HG03558 (cell line): ENCODE results near the gene CMIP.

ENCODE experiments used
- ATAC-seq: cut with Tn5 transposase; IDR thresholded peaks from one replicate; pipeline ENCODE4 v1.9.1; 2021; ENCODE audit warnings: moderate number of reproducible peaks; ENCODE audit not compliant: unreplicated experiment; ENCODE audit errors: extremely low read depth

Gene CMIP

DNA sequence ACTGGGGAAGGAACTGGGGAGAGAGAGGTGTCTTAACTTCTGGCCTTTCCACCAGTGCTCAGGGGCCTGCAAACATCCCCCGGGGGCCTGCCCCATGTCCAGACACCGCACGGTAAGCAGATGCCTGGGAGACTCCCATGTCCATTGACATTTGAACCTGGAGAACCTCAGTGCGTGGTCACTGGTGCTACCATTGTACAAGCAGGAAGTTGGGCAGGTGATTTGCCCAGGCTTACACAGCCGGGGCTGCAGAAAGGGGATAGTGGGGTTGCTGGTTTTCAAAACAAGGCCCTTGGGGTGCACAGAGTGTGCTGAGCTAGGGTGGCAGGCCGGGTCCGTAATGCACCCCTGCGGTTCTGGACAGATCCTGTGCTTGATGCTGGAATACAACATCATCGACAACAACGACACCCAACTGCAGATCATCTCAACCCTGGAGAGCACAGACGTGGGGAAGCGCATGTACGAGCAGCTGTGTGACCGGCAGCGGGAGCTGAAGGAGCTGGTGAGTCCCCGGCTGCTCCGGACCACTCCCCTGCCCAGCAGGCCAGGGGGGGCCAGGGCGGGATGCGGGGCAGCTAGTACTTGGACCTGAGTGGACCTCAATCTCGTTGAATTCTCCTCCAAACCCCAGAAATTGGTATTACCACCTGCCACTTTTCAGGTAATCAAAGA, 256.8 kb downstream of the CMIP start:
- no peak for ATAC-seq

GRCh38 chr16:81702506-81702905, 257.9 kb downstream of the CMIP start:
- no peak for ATAC-seq

DNA sequence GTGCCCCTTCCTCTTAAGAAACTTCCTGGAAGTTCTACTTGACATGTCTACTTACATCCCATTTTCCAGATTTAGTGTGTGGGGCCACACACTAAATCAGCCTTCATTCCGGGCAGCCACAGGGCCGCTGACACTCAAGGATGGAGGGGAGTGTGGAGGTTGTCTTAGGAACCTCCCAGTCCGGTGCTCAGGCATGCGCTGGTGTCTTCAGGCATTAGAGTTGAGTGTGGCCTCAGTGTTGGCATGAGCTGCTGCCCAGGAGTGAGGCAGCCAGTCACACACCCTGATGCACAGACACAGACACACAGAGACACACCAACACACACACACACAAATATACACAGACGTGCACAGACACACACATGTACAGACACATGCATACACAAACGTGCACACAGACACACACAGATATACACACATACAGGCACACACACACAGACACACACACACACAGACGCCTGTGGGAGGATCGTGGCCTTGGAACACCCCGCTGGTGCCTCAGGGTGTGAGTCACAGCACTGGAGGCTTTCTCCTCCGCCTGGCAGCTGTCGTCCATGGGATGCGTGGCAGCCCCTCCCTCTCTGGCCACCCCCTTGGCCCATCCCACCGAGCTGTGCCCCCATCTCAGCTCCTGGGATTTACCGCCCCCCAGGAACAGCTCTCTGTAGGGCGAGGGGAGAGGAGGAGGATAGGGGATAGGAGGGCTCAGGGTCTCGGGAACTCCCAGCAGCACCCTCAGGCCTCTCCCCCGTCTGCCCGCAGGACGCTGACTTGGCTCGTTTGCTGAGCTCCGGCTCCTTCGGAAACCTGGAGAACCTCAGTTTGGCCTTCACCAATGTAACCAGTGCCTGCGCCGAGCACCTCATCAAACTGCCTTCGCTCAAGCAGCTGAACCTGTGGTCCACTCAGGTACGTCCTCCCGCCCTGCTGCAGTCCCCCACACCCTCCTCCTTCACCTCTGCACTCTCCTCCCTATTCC, 258.9 kb downstream of the CMIP start:
- ATAC-seq = no peak

- no peak for ATAC-seq
These were observed 260.7 kb downstream of the CMIP start for GRCh38 chr16:81705261-81705660.

DNA sequence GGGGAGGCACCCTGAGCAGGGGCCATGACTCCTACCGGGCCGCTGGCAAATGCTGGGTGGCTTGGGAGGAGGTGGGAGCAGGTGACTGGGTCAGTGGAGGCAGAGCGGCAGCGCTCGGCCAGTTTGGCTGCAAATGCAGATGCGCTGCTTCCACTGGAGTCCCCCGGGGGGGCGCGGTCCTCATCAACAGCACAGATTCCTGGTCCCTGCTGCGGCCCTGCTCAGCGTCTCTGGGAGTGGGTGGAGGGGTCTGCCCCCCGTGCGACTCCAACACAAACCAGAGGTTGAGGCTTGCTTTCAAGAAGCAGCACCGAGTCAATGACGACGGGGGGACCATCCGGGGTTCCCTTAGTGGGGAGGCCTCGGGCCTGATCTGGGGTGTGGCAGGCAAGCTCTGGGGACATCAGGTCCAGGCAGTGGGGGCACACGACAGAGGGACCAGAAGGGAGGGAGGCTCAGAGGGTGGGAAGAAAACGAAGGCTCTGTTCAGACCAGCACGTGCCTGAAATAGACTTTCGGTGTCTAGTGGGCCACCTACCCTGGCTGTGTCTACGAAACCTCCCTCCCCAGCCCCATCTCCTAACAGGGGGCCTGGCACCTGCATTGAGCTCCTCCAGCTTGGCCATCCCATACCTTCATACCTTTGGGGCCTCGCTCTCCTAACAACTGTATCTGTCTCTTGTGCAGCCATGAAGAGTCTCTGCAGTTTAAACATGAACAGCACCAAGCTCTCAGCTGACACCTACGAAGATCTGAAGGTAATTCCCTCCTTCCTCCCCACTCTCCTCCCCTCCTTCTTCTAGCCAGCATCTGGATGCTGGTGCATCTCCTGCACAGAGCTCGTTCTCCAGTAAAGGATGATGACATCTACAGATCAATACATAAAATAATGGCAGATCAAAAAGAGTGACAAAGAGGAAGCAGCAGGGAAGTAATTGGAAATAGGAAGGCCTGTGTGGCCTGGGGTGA, 262.0 kb downstream of the CMIP start:
- ATAC-seq = no peak

DNA sequence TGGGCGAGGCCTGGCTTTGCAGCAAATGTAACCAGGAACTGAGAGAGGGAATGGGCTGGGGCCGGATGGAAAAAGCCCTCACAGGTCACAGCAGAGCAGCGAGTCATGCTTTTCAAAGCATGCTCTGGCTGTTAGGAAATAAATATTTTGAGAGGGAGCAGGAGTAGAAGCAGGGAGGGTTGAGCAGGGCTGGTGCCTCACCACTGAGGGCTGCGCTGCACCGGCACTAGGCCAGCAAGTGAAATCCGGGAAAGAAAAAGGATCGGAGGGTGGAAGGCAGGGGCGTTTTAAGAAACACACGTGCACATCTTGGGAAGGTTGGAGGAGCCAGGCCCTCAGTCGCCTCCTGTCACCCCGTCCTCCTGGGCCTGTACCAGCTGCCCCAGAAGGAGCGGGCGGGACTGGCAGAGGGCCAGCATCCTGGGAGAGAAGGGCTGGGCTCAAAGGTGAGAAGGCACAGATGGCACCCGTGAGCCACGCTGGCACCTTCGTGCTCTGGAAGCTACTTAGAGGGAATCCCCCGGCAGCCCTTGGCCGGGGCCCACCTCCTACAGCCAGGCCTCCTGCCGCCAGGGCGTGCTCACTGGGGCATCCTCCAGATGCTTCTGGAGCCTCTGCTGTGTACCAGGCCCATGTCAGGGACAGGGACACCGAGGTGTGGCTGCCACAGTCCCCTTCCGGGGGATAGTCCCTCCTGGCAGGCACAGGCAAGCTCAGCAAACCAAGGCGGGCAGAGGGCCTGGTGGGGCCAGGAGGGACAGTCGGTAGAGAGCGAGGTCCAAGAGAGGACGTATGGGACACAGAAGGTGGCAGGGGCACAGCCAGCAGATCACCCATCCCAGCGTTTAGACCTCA, 263.0 kb downstream of the CMIP start:
- ATAC-seq = no peak

DNA sequence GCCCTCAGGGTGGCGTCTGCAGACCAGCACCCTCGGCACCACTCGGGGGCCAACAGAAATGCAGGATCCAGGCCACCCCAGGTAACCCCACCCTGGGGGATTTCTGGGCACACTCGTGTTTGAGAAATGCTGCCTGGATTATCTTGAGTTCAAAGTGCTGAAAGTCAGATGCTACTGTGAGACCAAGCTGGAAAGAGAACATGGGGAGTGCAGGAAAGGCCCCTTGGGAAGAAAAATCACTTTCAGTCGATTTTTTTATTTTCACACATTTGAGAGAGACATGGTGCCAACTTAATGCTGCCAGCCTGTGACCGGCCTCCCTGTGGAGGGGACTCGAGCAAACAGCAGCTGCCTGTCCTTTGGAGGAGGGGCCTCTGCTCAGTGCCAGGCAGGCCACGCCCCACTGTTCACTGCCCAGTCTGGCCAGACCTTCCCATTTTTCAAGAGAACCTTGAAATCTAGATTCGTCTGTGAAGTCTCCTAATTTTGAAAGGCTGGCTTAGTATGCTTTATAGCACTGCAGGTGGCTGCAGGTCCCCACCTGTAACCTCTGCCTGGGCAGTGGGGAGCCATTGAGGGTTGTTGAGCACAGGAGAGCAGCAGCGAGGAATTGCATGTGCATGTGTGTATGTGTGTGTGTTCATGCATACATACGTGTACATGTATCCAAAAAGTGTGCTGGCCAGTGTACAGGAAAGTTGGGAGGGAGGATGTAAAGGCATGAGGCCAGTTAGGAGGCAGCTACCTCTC, 263.8 kb downstream of the CMIP start:
- no peak for ATAC-seq

DNA sequence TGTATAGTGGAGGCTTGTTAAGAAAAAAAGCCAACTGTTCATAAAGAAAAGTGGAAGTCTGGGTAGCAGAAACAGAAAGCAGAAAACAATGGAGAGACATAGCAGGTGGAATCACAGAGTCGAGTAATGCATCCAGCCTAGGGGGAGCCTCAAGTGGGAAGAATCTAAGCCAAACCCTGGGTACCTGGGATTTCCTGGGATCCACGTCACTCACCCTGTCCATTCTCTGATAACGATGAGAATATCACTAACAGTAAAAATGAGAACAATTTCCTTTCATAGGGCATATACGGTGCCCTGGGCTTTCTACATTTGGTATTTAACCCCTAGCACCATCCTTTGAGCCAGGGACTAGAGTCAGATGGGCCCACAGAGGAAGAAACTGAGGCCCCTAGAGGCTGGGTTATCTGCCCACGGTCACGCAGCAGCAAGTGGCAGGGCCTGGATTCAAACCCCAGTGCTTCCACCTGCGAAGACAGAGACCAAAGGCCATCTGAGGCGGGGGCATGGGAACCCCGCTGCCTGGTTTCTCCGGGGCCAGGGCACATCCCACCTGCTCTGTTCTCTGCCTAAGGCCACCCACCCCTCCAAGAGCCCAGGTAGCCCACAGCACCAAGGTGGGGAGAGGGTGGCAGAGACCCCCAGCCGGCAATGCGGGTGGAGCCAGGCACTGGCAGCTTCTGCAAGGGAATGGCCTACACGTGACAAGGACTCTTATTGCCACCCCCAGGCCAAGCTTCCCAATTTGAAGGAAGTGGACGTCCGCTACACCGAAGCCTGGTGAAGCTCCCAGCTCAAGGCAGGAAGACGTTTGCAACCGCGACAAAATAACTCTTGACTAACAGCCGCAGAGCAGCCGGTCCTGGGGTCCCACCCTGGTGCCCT, 264.6 kb downstream of the CMIP start:
- ATAC-seq = no peak

- ATAC-seq = no peak
These were observed 265.4 kb downstream of the CMIP start for GRCh38 chr16:81710044-81710443.

- ATAC-seq = no peak
These were observed 266.0 kb downstream of the CMIP start for GRCh38 chr16:81710596-81710995.

DNA sequence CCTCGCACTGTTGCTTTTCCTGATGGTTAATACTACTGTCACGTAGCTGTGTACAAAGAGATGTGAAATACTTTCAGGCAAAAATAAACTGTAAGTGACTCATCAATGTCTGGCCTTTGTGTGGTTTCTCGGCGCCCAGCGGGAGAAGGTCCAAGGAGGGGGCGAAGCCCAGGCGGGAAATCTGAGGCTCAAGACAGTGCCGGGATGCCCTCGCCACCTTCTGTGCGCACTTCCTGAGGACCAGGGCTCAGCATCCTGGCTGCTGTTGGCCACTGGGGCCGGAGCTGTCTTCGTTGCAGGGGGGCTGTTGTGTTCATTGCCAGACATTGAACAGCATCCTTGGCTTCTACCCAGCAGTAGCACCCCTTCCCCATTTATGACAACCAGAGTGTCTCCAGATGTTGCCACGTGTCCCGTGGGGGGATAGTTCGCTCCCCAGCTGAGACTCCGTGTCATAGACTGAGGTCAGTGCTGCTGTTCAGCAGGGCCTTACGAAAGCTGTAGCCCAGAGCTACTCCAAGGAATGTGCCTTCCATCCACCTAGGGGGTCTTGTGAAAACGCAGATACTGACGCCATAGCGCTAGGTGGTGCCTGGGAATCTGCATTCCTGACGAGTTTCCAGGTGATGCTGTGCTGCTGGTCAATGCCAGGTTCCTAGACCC, 267.2 kb downstream of the CMIP start:
- no peak for ATAC-seq

DNA sequence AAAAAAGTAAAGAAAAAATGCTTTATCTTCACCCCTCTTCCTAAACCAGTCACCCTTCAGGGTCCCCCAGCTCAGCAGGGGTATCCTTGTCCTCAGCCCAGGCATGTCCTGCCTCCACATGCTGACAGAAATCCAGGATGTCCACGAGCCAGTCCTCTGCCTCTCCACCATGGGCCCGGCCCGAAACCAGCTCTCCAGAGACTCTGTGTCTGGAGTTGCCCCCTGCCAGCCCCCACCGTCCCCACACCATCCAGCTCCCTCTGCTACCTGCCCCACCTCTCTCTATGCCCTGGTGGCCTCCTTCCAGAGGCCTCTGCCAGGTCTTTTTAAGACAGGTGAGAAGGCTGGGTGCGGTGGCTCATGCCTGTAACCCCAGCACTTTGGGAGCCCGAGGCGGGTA, 268.1 kb downstream of the CMIP start:
- ATAC-seq = no peak

DNA sequence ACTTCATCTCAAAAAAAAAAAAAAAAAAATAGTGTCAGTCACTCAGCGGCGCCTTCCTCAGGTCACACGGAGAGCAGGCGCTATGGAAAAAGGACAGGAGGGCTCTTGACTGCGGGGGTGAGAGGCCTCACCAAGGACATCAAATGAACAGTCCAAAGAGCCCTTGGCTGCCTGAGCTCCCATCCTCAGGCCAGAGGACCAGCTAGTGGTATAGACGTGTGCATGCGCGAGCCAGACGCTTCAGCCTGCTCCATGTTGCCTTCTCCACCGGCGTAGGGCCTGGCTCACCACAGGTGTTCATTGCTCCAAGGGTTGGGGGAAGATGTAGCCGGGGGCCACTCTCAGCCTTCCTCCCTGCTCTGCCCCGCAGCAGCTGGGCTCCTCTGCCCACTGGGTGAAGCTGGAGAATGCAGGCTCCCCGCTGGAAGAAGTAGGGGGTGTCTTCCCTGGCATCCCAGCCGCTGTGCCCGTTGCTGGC, 268.7 kb downstream of the CMIP start:
- ATAC-seq = no peak

DNA sequence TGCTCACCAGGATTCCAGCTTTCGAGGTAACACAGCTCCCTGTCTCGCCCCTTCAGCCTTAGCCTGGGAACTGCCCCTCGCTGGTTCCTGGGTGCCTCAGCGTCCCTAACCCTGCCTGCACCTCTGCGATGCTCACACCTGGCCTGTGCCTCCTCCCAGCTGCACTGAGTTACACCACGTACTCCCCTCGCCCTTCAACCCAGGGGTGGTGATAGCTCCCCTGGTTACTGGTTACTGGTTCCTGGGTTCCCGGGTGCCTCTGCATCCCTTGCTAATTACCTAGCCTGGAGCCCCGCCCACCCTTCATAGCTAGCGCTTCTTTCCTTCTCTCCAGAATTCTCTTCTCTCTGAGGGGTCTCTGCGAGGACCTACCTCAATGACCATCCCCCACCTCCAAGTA, 269.2 kb downstream of the CMIP start:
- ATAC-seq = no peak

DNA sequence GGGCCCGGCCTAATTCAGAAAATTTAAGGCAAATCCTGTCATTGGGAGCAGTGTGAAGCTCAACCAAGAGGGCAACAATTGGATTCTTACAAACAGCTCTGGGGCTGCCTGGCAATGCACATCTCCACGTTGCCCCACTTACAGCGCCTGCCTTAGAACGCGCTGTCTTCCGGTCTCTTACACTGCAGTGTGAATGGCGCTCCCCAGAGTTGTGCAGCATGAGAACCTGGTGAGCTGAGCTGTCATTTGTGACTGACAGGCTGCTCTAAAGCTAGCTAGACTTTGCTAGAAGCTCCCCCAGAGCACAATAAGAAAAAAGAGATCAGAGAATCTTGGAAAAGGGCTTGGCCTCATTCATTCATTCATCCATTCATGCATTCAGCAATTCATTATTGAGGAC, 270.0 kb downstream of the CMIP start:
- ATAC-seq = no peak

- peak; percentile 55 for ATAC-seq
These were observed 271.0 kb downstream of the CMIP start for GRCh38 chr16:81715358-81716196.
